LNCaP clone FGC (cell line): ENCODE data around the gene SEC63.
"Not testable (repeated sequence)": the region's sequence is repeated elsewhere in the genome, so short reads cannot be mapped to it uniquely, and the experiment has no call there.

Experiments used
- DNase-seq: peaks from one replicate; pipeline ENCODE4 v3.0.0-alpha.2; 2011; ENCODE audit warnings: low read depth
- H3K4me3 ChIP-seq: 2 replicates; pipeline ENCODE4 v1.5.1; 2011; ENCODE audit warnings: mild to moderate bottlenecking, low read depth, low read length, control low read depth
- CTCF ChIP-seq: IDR thresholded peaks from 2 replicates; pipeline ENCODE4 v1.5.1; 2012; ENCODE audit warnings: mild to moderate bottlenecking; ENCODE audit not compliant: control insufficient read depth, insufficient read depth; ENCODE audit errors: extremely low read depth

The SEC63 gene

GRCh38 chr6:107917451-107918375 is 40.3 kb downstream of the SEC63 start:
- no peak for TF ChIP-seq CTCF
- H3K4me3 ChIP-seq, result no peak overlapping the region
- DNase-seq, result no peak

GRCh38 chr6:107916961-107917360 is 41.0 kb downstream of the SEC63 start:
- not testable (repeated sequence) for DNase-seq, H3K4me3 ChIP-seq

GRCh38 chr6:107911692-107912091 is 46.3 kb downstream of the SEC63 start:
- no peak overlapping the region for H3K4me3 ChIP-seq
- no peak for TF ChIP-seq CTCF
- no peak for DNase-seq

GRCh38 chr6:107894809-107895396 is 63.1 kb downstream of the SEC63 start:
- TF ChIP-seq CTCF, result no peak
- H3K4me3 ChIP-seq, result no peak overlapping the region
- peak; percentile 13 for DNase-seq

GRCh38 chr6:107890431-107890830 is 67.6 kb downstream of the SEC63 start:
- H3K4me3 ChIP-seq, DNase-seq: not testable (repeated sequence)

GRCh38 chr6:107885950-107886349 is 72.1 kb downstream of the SEC63 start:
- H3K4me3 ChIP-seq, DNase-seq: not testable (repeated sequence)

GRCh38 chr6:107879941-107880340 is 78.1 kb downstream of the SEC63 start:
- TF ChIP-seq CTCF, result no peak
- no peak overlapping the region for H3K4me3 ChIP-seq
- no peak for DNase-seq

GRCh38 chr6:107877968-107878367 is 80.0 kb downstream of the SEC63 start:
- no peak for TF ChIP-seq CTCF
- DNase-seq, result no peak
- no peak overlapping the region for H3K4me3 ChIP-seq
